Lower leg skin (tissue), 3 donors: ENCODE data around the gene JAML.

Experiments
- POLR2A ChIP-seq, 2 donors: fragments of 450-650 bp; IDR thresholded peaks; one replicate each; pipeline ENCODE4 v1.6.1; 2016 to 2017; ENCODE audit warnings: antibody characterized with exemption in 2 of 2, mild to moderate bottlenecking in 1 of 2, moderate library complexity in 1 of 2
- TF ChIP-seq, protein P1 (sequence below), 3 donors: fragments of 450-650 bp; IDR thresholded peaks; one replicate each; pipeline ENCODE4 v1.5.1; 2016; ENCODE audit warnings: antibody characterized with exemption in 3 of 3, mild to moderate bottlenecking in 3 of 3, moderate library complexity in 2 of 3

DNA sequence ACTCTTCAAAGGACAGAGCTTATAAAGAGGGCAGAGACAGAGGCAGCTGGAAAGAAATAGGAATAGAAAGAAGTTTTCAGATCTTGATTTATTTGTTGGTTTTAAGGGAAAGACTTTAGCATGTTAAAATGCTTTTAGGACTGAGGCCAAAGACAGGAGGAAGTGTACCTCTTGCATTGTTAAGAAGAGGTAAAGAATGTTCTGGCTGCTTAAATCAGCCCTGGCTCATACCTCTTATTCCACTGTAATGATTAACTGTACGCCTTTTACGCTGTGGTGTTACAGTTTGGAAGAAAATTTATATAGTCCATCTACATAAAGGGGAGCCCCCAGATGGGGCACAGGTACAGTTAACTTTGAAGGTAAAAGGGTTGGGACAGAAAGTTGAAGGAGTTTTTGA lies 49.4 kb upstream of the JAML start:
- TF ChIP-seq, protein P1, sequence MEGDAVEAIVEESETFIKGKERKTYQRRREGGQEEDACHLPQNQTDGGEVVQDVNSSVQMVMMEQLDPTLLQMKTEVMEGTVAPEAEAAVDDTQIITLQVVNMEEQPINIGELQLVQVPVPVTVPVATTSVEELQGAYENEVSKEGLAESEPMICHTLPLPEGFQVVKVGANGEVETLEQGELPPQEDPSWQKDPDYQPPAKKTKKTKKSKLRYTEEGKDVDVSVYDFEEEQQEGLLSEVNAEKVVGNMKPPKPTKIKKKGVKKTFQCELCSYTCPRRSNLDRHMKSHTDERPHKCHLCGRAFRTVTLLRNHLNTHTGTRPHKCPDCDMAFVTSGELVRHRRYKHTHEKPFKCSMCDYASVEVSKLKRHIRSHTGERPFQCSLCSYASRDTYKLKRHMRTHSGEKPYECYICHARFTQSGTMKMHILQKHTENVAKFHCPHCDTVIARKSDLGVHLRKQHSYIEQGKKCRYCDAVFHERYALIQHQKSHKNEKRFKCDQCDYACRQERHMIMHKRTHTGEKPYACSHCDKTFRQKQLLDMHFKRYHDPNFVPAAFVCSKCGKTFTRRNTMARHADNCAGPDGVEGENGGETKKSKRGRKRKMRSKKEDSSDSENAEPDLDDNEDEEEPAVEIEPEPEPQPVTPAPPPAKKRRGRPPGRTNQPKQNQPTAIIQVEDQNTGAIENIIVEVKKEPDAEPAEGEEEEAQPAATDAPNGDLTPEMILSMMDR (IDR thresholded peaks at IDR 0.05): no peak
- TF ChIP-seq POLR2A (IDR thresholded peaks at IDR 0.05): no peak
